ENCODE results near the gene FAM228B.

FAM228B gene

DNA sequence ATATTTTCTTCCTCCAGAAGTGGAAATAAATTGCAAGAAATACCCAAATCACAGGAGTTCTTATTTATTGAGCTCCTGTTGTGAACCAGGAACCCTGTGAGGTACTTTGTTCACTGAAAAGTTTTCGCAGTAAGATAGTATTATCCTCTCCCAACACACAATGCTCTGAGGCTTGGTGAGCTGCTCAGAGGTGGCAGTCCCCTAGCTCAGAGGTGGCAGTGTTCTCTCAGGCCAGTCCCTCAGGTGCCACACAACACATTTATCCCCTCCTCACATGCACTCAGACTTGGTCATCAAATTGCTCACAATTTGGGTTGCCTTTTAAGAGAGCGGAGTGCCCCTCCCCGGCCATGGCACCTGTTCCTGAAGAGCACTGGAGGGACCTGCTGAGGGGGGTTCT lies 77.5 kb downstream of the FAM228B start:
- no peak for DNase-seq (ENCODE audit: low read depth in 2 of 3, low spot score in 1 of 3)

DNA sequence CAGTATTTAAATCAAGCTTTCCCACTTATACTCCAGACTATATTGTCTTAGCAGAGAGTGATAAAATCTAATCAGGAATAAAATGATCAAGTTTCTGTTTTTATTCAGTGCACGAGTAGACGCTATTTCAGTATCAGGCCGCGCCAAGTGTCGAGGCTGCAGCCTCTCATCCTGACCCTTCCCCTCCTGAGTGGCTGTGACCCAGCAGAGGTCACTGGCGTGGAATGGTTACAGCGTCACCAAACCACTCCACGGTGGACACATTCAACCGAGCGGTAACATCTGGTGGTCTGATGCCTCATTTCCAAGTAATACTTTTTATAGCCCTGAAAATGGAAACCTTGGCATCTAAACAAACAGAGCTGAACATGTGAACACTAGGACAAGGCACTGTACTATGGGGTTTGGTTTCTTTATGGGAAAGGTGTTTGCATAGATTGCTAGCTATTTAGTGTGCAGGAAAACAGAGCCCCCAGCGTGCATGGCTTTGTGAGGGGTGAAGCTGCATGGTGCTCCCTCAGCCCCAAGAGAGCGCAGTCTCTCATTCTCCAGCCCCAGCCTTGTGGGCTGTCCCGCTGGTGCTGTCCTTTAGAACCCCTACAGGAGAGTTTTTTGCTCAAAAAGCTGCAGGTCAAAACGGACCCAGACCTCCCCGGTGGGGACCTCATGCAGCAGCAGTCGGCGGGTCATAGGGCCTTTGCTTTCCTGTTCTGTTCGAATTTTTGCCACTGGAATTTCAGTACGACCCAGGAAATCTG lies 79.9 kb downstream of the FAM228B start:
- DNase-seq (ENCODE audit: low read depth in 2 of 3, low spot score in 1 of 3): no peak

DNA sequence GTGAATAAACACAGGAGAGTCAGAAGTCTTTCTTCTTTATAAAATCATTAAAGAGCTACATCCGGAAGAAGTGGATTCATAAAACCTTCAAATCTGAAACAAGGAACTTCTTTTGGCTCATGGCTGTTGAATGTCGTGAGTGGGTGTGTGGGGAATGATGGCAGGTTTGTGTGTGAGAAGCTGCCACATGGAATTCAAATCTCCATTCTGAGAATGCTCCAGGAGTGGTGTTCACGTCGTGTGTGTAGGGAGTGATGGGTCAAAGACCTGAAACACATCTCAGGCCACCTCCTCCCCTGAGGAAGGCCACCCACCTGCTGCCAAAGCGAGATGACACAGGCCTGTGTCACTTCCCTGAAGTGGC lies 80.5 kb downstream of the FAM228B start:
- no peak for DNase-seq (ENCODE audit: low read depth in 2 of 3, low spot score in 1 of 3)

DNA sequence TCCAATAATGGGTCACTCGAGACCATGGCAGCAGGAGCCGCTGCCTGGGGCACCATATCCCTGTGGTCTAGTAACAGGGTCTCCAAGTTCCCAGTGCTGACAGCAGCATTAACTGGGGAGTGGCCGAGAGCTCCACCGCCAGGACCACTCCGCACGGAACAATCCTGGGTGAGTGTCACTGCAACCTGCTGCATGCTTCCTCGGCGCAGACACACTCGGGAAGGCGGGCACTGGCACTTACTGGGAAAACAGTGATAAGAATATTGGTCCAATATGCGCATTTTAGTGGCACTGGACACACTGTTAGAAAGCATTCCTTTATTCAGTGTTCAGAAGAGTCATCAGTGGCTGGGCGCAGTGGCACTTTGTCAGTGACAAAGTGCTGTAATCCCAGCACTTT lies 81.2 kb downstream of the FAM228B start:
- no peak for DNase-seq (ENCODE audit: low read depth in 2 of 3, low spot score in 1 of 3)

DNA sequence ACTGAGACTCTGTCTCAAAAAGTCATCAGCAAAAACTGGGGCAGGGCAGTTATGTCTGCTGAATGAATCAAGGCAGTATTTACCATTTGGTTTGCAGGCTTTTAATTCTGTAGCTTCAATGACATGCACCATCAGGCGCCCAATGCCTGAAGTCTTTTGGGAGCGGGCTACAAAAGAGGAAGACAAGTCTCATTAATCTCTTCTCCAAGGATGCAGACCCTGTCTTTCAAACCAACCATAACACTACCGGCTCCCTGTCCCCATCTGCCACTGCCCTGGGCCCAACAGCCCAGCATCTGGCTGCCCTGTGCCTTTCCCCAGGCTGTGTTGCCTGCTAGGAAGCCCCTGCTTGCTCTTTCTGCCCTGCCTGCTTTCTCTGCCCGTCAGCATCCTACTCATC lies 81.9 kb downstream of the FAM228B start:
- DNase-seq (ENCODE audit: low read depth in 2 of 3, low spot score in 1 of 3): no peak

DNA sequence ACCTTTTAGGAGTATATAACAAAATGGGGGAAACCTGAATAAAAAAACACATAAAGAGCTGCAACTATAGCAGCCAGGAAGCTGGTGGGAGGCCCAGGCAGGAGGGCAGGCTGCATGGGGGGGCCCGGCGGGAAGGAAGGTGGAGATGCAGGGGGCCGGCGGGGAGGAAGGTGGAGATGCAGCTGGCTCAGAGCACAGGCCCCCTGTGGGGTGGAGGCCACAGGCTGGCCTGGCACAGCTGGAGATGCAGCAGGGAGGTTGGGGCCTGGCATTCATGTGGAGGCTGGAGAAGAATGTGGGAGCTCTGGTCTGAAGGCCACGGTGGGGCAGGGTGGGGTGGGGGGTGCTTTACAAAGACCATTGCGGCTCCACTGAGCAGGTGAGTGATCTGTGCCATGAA lies 83.0 kb downstream of the FAM228B start:
- DNase-seq (ENCODE audit: low read depth in 2 of 3, low spot score in 1 of 3): no peak

DNA sequence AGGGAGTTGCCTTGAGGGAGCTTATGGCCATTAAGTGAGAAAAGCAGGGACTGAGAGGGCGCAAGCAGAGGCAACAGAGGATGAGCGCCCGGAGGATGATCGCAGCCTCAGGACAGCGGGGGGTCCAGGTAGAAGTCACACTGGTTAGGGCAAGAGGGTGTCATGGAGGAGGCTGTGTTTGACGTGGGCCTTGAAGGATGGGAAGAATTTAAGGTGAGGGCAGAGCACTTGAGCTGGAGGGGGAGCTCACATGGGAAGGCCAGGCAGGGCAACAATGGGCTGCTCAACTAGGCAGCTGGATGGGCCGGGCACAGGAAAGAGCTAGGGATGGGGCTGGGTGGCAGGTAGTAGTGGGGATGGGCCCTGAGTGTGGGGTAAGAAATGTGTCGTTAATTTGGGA lies 83.4 kb downstream of the FAM228B start:
- DNase-seq (ENCODE audit: low read depth in 2 of 3, low spot score in 1 of 3): no peak

DNA sequence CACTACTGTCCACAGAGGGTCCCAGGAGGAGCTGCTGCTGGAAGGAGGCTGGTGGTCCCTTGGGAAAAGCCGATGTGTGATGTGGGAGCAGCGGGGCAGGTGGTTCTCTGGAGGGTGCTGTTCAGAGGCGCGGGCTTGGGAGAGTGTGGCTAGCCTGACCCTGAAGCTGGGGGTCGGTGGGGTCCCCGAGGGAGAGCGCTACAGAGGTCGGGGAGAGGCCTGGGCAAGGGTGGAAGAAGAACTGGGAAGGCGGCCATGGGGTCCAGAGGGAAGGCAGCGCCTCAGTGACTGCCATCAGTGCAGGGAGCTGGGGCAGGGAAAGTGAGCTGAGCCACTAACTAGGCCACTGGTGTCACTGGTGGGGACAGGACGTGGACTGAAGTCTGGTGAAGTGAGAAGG lies 84.1 kb downstream of the FAM228B start:
- no peak for DNase-seq (ENCODE audit: low read depth in 2 of 3, low spot score in 1 of 3)

DNA sequence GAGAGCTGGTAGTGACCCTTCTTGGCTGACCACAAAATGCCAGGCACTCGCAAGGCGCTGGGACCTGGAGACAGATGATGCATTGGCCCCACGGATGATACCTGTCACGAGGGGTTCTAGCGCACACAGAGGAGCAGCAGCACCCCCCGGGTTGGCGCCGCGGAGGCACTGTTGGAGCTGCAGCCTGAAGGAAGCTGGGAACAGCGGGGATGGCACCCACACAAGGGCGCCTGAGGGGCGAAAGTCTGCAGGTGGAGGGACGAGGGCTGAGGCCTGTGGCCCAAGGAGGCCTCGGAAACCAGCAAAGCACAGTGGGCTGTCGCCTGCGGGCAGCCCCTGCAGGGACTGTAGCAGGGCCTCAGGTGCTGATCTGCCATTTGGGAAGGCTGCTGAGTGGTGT lies 85.2 kb downstream of the FAM228B start:
- no peak for DNase-seq (ENCODE audit: low read depth in 2 of 3, low spot score in 1 of 3)

DNA sequence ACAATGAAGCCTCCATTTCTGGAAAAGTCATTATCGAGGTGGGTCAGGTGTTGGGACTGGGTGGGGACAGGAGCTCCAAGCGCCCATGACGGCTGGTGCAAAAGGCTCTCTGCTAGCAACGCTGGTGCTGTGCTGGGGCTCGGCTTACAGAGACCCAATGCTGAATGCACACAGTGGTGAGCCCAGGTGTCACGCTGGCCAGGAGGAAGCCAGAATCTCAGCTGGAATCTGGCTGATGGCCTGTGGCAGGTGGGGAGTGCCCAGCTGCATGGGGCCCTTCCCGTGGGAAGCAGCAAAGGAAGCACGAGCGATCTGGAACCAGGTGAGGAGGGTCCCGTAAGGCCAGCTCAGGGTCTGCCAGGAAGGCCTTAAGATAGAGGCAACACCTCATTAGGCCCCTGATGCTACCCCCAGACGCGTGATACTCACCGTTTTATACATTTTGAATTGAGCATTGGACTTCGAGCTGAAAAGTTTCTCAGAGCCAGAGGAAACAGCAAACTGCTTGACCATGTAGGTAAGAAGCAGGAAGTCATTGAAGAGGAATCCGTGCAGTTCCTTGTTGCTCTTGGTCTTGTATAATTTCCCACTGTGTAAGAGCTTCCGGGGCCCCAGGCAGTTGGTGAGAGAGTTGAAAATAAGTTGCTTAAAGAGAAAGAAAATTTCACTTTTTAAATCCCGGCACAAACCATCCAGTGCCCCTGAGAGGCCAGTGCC lies 86.3 kb downstream of the FAM228B start:
- DNase-seq (ENCODE audit: low read depth in 2 of 3, low spot score in 1 of 3): no peak

DNA sequence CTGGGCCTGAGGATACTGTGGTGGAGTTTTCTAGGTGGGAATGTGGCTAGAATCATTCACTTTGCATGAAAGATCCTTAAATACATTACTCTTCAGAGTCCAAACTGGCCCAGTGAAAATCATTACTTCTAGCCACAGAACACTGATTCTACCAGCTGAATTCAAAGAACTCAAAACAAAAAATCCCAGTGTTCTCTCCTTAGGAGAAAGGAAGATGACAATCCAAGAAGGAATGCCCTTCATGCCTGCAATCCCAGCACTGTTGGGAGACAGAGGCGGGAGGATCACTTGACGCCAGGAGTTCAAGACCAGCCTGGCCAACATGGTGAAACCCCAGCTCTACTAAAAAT lies 86.8 kb downstream of the FAM228B start:
- DNase-seq (ENCODE audit: low read depth in 2 of 3, low spot score in 1 of 3): no peak

DNA sequence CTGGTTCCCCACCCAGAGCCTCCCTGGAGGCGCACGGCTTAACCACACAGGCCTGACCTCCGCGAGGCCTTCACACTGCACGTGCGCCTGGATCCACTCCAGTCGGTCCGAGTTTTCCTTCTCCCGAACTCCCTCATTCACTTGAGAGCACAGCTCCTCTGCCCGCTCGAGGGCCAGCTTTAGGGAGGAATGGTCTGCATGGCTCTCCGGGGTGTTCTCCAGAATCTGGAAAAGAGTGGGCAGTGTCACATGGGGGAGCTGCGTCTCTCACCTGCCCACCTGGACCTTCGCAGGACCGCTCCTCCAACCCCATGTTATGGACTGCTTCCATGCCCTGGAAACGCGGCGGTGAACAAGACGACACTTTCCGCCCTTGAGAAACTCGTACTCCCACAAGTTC lies 87.5 kb downstream of the FAM228B start:
- no peak for DNase-seq (ENCODE audit: low read depth in 2 of 3, low spot score in 1 of 3)

DNA sequence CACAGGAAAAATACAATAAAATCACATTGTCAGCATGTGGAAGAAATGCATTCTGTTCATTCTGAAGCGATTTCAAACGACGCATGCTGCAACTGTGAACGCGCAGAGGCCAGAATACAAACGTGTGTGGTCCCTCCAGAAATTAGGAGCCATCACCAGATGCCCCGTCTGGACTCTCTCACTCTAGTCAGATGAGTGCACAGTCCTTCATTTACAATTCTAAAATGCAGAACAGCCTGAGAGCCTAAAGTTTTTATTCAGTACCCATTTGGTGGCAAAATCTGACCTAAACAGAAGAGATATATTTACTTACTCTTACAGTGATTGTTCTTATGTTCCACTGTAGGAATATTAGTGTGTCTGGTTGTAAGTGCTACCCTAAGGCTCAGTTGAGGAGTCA lies 88.1 kb downstream of the FAM228B start:
- DNase-seq (ENCODE audit: low read depth in 2 of 3, low spot score in 1 of 3): no peak

DNA sequence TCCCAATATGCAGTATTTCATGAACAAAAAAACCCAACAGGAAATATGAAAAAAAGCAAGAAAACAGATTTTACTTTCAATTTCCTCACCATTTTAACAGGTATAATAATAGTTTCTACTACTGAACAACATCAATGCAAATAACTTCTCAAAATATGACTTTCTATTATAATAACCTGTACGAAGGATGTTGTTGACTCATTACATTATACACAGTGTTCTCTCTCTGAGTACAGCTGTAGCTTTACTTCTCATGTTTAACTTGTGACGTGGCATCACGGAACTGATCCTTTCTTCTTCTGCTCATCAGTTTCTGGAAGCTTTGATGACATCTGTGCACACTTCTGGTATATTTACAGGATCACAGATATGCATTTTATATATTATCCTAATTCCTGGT lies 91.6 kb downstream of the FAM228B start:
- DNase-seq (ENCODE audit: low read depth in 2 of 3, low spot score in 1 of 3): no peak

All from stimulated activated CD4-positive, alpha-beta T cell treated with anti-CD3 and anti-CD28 coated beads, Interleukin-12 subunit alpha, Interleukin-12 subunit beta, amount 100 ng/mL, for 48 hours (primary cell).